ENCODE data around the gene PTCHD4. TPM values are rescaled to one million over a fixed set of nuclear protein-coding genes. Genes with fewer than 3 reads are reported as not detected.

The PTCHD4 gene
- total RNA-seq, 1 donor from 2014 or later, result 7.8 TPM

DNA sequence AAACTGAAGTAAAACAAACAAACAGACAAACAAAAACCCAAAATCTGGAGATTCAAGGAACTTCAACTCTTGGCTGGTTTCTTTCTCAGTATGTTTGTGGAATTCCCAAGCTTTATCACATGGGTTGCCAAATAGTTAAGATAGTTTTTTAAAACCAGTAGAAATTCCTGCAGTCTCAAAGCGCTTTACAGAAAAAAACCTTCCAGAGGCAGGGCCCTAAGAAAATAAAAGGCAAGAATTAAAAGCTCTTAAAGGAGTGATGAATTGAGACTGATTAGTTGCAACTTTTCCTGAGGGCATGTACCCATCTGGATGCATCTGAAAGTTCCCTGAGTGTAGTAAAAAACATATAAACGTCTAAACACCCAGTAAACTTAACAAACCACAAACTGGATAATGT, 25.9 kb upstream of the PTCHD4 start:
- Histone ChIP-seq H3K27ac (no peak overlapping the region), H3K4me3 (no peak overlapping the region), H3K9ac (no peak overlapping the region), H3K9me3 (ENCODE audit: low read depth) (no peaks in the 10 kb centered on the region), H3F3A (ENCODE audit: low read depth) (no peaks in the 10 kb centered on the region), H3K4me2 (no peak overlapping the region), H2AFZ (replicated peaks) (peak overlapping the region; percentile 51), H3K27me3 (no peaks in the 10 kb centered on the region), H3K36me3 (no peaks in the 10 kb centered on the region), H3K79me2 (ENCODE audit: low read depth) (no peaks in the 10 kb centered on the region), H3K4me1 (no peaks in the 10 kb centered on the region), H4K20me1 (ENCODE audit: low read depth) (no peaks in the 10 kb centered on the region)
- H3K36me3 Mint-ChIP-seq, result no peaks in the 10 kb centered on the region
- H3K4me3 Mint-ChIP-seq, result no peak overlapping the region
- H3K27ac Mint-ChIP-seq, result no peak overlapping the region
- no peaks in the 10 kb centered on the region for H3K9me3 Mint-ChIP-seq
- H3K4me1 Mint-ChIP-seq, result no peaks in the 10 kb centered on the region
- TF ChIP-seq EZH2phosphoT487 (IDR thresholded peaks at IDR 0.05), result no peak
- TF ChIP-seq EZH2 (IDR thresholded peaks at IDR 0.05), result no peak
- TF ChIP-seq, protein P1, sequence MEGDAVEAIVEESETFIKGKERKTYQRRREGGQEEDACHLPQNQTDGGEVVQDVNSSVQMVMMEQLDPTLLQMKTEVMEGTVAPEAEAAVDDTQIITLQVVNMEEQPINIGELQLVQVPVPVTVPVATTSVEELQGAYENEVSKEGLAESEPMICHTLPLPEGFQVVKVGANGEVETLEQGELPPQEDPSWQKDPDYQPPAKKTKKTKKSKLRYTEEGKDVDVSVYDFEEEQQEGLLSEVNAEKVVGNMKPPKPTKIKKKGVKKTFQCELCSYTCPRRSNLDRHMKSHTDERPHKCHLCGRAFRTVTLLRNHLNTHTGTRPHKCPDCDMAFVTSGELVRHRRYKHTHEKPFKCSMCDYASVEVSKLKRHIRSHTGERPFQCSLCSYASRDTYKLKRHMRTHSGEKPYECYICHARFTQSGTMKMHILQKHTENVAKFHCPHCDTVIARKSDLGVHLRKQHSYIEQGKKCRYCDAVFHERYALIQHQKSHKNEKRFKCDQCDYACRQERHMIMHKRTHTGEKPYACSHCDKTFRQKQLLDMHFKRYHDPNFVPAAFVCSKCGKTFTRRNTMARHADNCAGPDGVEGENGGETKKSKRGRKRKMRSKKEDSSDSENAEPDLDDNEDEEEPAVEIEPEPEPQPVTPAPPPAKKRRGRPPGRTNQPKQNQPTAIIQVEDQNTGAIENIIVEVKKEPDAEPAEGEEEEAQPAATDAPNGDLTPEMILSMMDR (IDR thresholded peaks at IDR 0.05), result no peak
- no peak for DNase-seq (ENCODE audit: low spot score)
- H3K27me3 Mint-ChIP-seq (ENCODE audit: insufficient read depth, low read depth), result no peaks in the 10 kb centered on the region

DNA sequence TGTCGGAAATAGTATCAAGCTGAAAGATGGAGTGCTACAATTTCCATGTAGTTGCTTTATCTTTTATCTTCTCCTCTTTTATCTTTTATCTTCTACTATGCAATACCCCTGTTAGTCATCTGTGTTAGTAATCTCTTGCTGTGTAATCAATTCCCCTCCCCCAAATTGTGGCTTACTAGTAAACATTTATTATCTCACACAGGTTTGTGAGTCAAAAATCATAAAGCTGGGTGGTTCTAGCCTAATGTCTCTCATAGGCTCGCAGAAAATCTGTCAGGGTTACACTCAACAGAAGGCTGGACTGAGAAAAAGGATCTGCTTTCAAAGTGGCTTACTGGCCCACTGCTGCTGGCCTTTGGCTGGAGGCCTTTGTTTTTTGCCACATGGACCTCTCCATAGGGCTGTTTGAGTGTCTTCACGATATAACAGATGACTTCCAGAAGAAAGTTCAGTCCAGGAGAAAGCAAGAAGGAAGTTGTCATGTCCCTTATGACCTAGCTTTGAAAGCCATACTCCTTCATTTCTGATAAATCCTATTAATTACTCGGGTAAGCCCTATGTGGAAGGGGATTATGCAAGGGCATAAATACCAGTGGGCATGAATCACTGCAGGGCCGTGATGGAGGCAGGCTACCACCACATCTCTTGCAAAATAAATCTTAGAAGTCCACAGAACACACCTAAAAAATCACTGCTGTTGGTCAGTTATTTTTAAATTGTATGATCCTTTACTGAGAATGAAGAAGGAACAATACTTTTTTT, 24.5 kb upstream of the PTCHD4 start:
- H3F3A ChIP-seq (ENCODE audit: low read depth), result no peaks in the 10 kb centered on the region
- Mint-ChIP-seq H3K4me3 (no peak overlapping the region), H3K4me1 (no peaks in the 10 kb centered on the region), H3K9me3 (no peaks in the 10 kb centered on the region), H3K36me3 (no peaks in the 10 kb centered on the region), H3K27ac (no peak overlapping the region), H3K27me3 (ENCODE audit: insufficient read depth, low read depth) (no peaks in the 10 kb centered on the region)
- DNase-seq (ENCODE audit: low spot score), result no peak
- no peaks in the 10 kb centered on the region for H3K79me2 ChIP-seq (ENCODE audit: low read depth)
- H3K4me1 ChIP-seq, result no peaks in the 10 kb centered on the region
- no peaks in the 10 kb centered on the region for H4K20me1 ChIP-seq (ENCODE audit: low read depth)
- no peaks in the 10 kb centered on the region for H3K36me3 ChIP-seq
- no peaks in the 10 kb centered on the region for H3K9me3 ChIP-seq (ENCODE audit: low read depth)
- no peak overlapping the region for H3K4me3 ChIP-seq
- peak overlapping the region; percentile 87 for H2AFZ ChIP-seq (replicated peaks)
- H3K4me2 ChIP-seq, result no peak overlapping the region
- TF ChIP-seq EZH2 (IDR thresholded peaks at IDR 0.05) (no peak), EZH2phosphoT487 (IDR thresholded peaks at IDR 0.05) (no peak)
- TF ChIP-seq, protein P1 (IDR thresholded peaks at IDR 0.05), result no peak
- H3K27ac ChIP-seq, result no peak overlapping the region
- no peak overlapping the region for H3K9ac ChIP-seq
- no peaks in the 10 kb centered on the region for H3K27me3 ChIP-seq

DNA sequence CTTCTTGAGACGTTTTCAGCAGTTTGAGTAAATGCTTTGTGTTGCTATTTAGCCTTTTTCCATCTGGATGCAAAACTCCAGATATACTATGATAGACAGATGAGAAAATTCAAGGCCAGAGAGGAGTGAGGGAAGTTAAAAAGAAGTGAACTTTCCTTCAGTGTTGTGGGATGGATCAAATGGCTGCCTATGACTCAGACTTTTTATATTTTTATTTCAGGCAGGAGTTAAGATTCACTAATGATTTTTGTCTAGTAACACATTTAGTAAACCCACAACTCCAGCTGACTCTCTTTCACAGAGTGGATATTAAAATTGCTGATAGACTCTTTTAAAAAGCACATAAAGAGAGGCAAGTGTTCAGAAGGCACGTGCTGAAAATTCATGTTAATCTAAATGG, 23.2 kb upstream of the PTCHD4 start:
- no peaks in the 10 kb centered on the region for H3K9me3 ChIP-seq (ENCODE audit: low read depth)
- H3F3A ChIP-seq (ENCODE audit: low read depth), result no peaks in the 10 kb centered on the region
- H3K4me1 ChIP-seq, result no peaks in the 10 kb centered on the region
- Mint-ChIP-seq H3K27me3 (ENCODE audit: insufficient read depth, low read depth) (no peaks in the 10 kb centered on the region), H3K9me3 (no peaks in the 10 kb centered on the region), H3K4me3 (no peak overlapping the region), H3K36me3 (no peaks in the 10 kb centered on the region), H3K27ac (no peak overlapping the region), H3K4me1 (peaks cover 10% of the 10 kb centered on the region)
- H3K79me2 ChIP-seq (ENCODE audit: low read depth), result no peaks in the 10 kb centered on the region
- no peak overlapping the region for H2AFZ ChIP-seq (replicated peaks)
- H3K4me3 ChIP-seq, result no peak overlapping the region
- no peak overlapping the region for H3K4me2 ChIP-seq
- H3K36me3 ChIP-seq, result no peaks in the 10 kb centered on the region
- H4K20me1 ChIP-seq (ENCODE audit: low read depth), result no peaks in the 10 kb centered on the region
- no peak for DNase-seq (ENCODE audit: low spot score)
- no peak overlapping the region for H3K27ac ChIP-seq
- no peak overlapping the region for H3K9ac ChIP-seq
- H3K27me3 ChIP-seq, result no peaks in the 10 kb centered on the region
- TF ChIP-seq EZH2 (IDR thresholded peaks at IDR 0.05), result no peak
- no peak for TF ChIP-seq EZH2phosphoT487 (IDR thresholded peaks at IDR 0.05)
- TF ChIP-seq, protein P1 (IDR thresholded peaks at IDR 0.05), result no peak

All from neural progenitor cell (in vitro differentiated cells).